SK-N-MC (cell line): Measurements from ENCODE around the gene C10orf95.
"Not testable (repeated sequence)": the region's sequence is repeated elsewhere in the genome, so short reads cannot be mapped to it uniquely, and the experiment has no call there.

Experiments
- DNase-seq: peaks from one replicate; pipeline ENCODE4 v3.0.0-alpha.2; 2011; ENCODE audit warnings: low read depth, low spot score
- H3K27ac ChIP-seq: fragments of 200-600 bp; sonication (generic); 2 replicates; pipeline ENCODE4 v1.5.1; 2016; ENCODE audit warnings: mixed run types
- H3K36me3 ChIP-seq: fragments of 200-600 bp; sonication (generic); 2 replicates; pipeline ENCODE4 v1.6.1; 2017; ENCODE audit warnings: antibody characterized with exemption, low read length, mixed read lengths; ENCODE audit not compliant: insufficient read depth
- H3K4me3 ChIP-seq: fragments of 200-600 bp; sonication (generic); 2 replicates; pipeline ENCODE4 v1.5.1; 2016
- H3K9ac ChIP-seq: fragments of 200-600 bp; sonication (generic); 2 replicates; pipeline ENCODE4 v1.8.0; 2017; ENCODE audit warnings: mixed run types, mixed read lengths; ENCODE audit not compliant: insufficient read length
- H3K9me3 ChIP-seq: fragments of 200-600 bp; sonication (generic); 2 replicates; pipeline ENCODE4 v1.6.1; 2017; ENCODE audit warnings: low read depth, mild to moderate bottlenecking, antibody characterized with exemption, low read length, moderate library complexity, mixed read lengths
- EZH2 ChIP-seq: fragments of 200-600 bp; sonication (generic); IDR thresholded peaks from one replicate; pipeline ENCODE4 v1.6.1; 2017; ENCODE audit warnings: antibody characterized with exemption
- FOXP2 ChIP-seq: optimal IDR thresholded peaks from 2 replicates; pipeline ENCODE3; 2011; ENCODE audit warnings: mild to moderate bottlenecking, moderate library complexity; ENCODE audit not compliant: insufficient read depth; ENCODE audit errors: extremely low read length, control extremely low read depth
- POLR2AphosphoS5 ChIP-seq: IDR thresholded peaks from 2 replicates; pipeline ENCODE4 v1.6.1; 2012; ENCODE audit warnings: mild to moderate bottlenecking, low read depth, low read length, borderline replicate concordance

Gene C10orf95

GRCh38 chr10:102451105-102451969 lies at the start of gene C10orf95:
C10orf95 (minus strand) TSS chr10:102451543; CDS start chr10:102451093, 450 bp downstream.
- DNase-seq: no peak
- no peak within 1 kb of the TSS for H3K27ac ChIP-seq
- peak within 1 kb of the TSS; percentile 82 for H3K4me3 ChIP-seq
- H3K9ac ChIP-seq: peak within 1 kb of the TSS; percentile 65
- TF ChIP-seq POLR2AphosphoS5: no peak
- no peaks in the 10 kb centered on the region for H3K9me3 ChIP-seq
- H3K36me3 ChIP-seq: no peaks in the 10 kb centered on the region

- not testable (repeated sequence) for H3K36me3 ChIP-seq, H3K9me3 ChIP-seq, H3K4me3 ChIP-seq, DNase-seq, H3K27ac ChIP-seq, H3K9ac ChIP-seq
Measured at GRCh38 chr10:102500686-102501085, 49.3 kb upstream of the C10orf95 start.

GRCh38 chr10:102499356-102499755 lies 48.0 kb upstream of the C10orf95 start:
- Histone ChIP-seq H3K27ac (no peak overlapping the region), H3K36me3 (no peaks in the 10 kb centered on the region), H3K9me3 (no peaks in the 10 kb centered on the region), H3K9ac (no peak overlapping the region), H3K4me3 (no peak overlapping the region)
- no peak for TF ChIP-seq FOXP2
- no peak for TF ChIP-seq EZH2
- TF ChIP-seq POLR2AphosphoS5: no peak
- DNase-seq: no peak

GRCh38 chr10:102497545-102497944 lies 46.2 kb upstream of the C10orf95 start:
- no peak for DNase-seq
- H3K9me3 ChIP-seq: no peaks in the 10 kb centered on the region
- no peak overlapping the region for H3K9ac ChIP-seq
- H3K27ac ChIP-seq: no peak overlapping the region
- TF ChIP-seq EZH2: no peak
- TF ChIP-seq FOXP2: no peak
- TF ChIP-seq POLR2AphosphoS5: no peak
- H3K4me3 ChIP-seq: no peak overlapping the region
- H3K36me3 ChIP-seq: no peaks in the 10 kb centered on the region

- H3K27ac ChIP-seq: no peak overlapping the region
- no peaks in the 10 kb centered on the region for H3K9me3 ChIP-seq
- no peak for DNase-seq
- H3K36me3 ChIP-seq: peaks cover 3% of the 10 kb centered on the region; the same call in 1 of the 2 replicates
- no peak overlapping the region for H3K9ac ChIP-seq
- H3K4me3 ChIP-seq: no peak overlapping the region
- TF ChIP-seq EZH2 (no peak), POLR2AphosphoS5 (no peak), FOXP2 (no peak)
Measured at GRCh38 chr10:102493771-102494170, 42.4 kb upstream of the C10orf95 start.

- H3K9ac ChIP-seq: no peak overlapping the region
- no peak overlapping the region for H3K4me3 ChIP-seq
- TF ChIP-seq POLR2AphosphoS5: no peak
- no peak for TF ChIP-seq FOXP2
- no peak for TF ChIP-seq EZH2
- H3K27ac ChIP-seq: no peak overlapping the region
- no peaks in the 10 kb centered on the region for H3K9me3 ChIP-seq
- no peak for DNase-seq
- H3K36me3 ChIP-seq: peaks cover 11% of the 10 kb centered on the region; the same call in 1 of the 2 replicates
Measured at GRCh38 chr10:102492983-102493382, 41.6 kb upstream of the C10orf95 start.

- no peak for DNase-seq
- TF ChIP-seq EZH2: no peak
- no peak for TF ChIP-seq FOXP2
- TF ChIP-seq POLR2AphosphoS5: no peak
- Histone ChIP-seq H3K36me3 (peaks cover 12% of the 10 kb centered on the region; the same call in 1 of the 2 replicates), H3K4me3 (no peak overlapping the region), H3K27ac (no peak overlapping the region), H3K9me3 (no peaks in the 10 kb centered on the region), H3K9ac (no peak overlapping the region)
Measured at GRCh38 chr10:102492344-102492939, 41.1 kb upstream of the C10orf95 start.

- Histone ChIP-seq H3K9ac (no peak overlapping the region), H3K36me3 (peaks cover 12% of the 10 kb centered on the region; the same call in 1 of the 2 replicates), H3K4me3 (no peak overlapping the region), H3K9me3 (no peaks in the 10 kb centered on the region), H3K27ac (no peak overlapping the region)
- DNase-seq: no peak
- no peak for TF ChIP-seq FOXP2
- TF ChIP-seq EZH2: no peak
- no peak for TF ChIP-seq POLR2AphosphoS5
Measured at GRCh38 chr10:102491136-102491535, 39.8 kb upstream of the C10orf95 start.
